Neuron (in vitro differentiated cells): ENCODE measurements around the gene OVCH2.
"Not testable (repeated sequence)": the region's sequence is repeated elsewhere in the genome, so short reads cannot be mapped to it uniquely, and the experiment has no call there.

Experiments used
- H2AFZ ChIP-seq: one replicate; pipeline ENCODE4 v1.6.1; 2013; ENCODE audit warnings: low read depth, mild to moderate bottlenecking, inconsistent platforms, low read length, moderate library complexity
- H3K27me3 ChIP-seq: one replicate; pipeline ENCODE4 v1.6.1; 2013; ENCODE audit warnings: low read length; ENCODE audit not compliant: insufficient read depth
- H3K36me3 ChIP-seq: one replicate; pipeline ENCODE4 v1.6.1; 2013; ENCODE audit warnings: low read length; ENCODE audit not compliant: insufficient read depth
- H3K4me1 ChIP-seq: one replicate; pipeline ENCODE4 v1.6.1; 2013; ENCODE audit warnings: low read length; ENCODE audit not compliant: insufficient read depth
- H3K4me3 ChIP-seq: 2 replicates; pipeline ENCODE4 v1.5.1; 2013; ENCODE audit warnings: mild to moderate bottlenecking, low read length, moderate library complexity
- H3K9me3 ChIP-seq: one replicate; pipeline ENCODE4 v1.6.1; 2013; ENCODE audit warnings: low read length

Gene OVCH2

GRCh38 chr11:7706377-7706776 lies at the start of gene OVCH2:
OVCH2 (minus strand) TSS chr11:7706477; CDS start chr11:7706394, 83 bp downstream.
- Histone ChIP-seq H3K27me3 (no peaks in the 10 kb centered on the region), H3K4me3 (no peak within 1 kb of the TSS), H3K4me1 (no peaks in the 10 kb centered on the region), H3K36me3 (no peaks in the 10 kb centered on the region), H2AFZ (no peak within 1 kb of the TSS), H3K9me3 (no peaks in the 10 kb centered on the region)

GRCh38 chr11:7749456-7749855 lies 43.2 kb upstream of the OVCH2 start:
- no peaks in the 10 kb centered on the region for H3K27me3 ChIP-seq
- no peak overlapping the region for H3K4me3 ChIP-seq
- H3K4me1 ChIP-seq = no peaks in the 10 kb centered on the region
- H3K9me3 ChIP-seq = no peaks in the 10 kb centered on the region
- no peaks in the 10 kb centered on the region for H3K36me3 ChIP-seq
- no peak overlapping the region for H2AFZ ChIP-seq

GRCh38 chr11:7734767-7735166 lies 28.5 kb upstream of the OVCH2 start:
- not testable (repeated sequence) for H3K9me3 ChIP-seq, H3K4me3 ChIP-seq, H2AFZ ChIP-seq, H3K36me3 ChIP-seq, H3K4me1 ChIP-seq, H3K27me3 ChIP-seq

- Histone ChIP-seq H3K36me3 (no peaks in the 10 kb centered on the region), H2AFZ (no peak overlapping the region), H3K4me3 (no peak overlapping the region), H3K9me3 (no peaks in the 10 kb centered on the region), H3K4me1 (no peaks in the 10 kb centered on the region), H3K27me3 (no peaks in the 10 kb centered on the region)
Observed at GRCh38 chr11:7714786-7715185, 8.5 kb upstream of the OVCH2 start.

- H3K4me1 ChIP-seq = no peaks in the 10 kb centered on the region
- no peaks in the 10 kb centered on the region for H3K27me3 ChIP-seq
- H3K36me3 ChIP-seq = no peaks in the 10 kb centered on the region
- H3K4me3 ChIP-seq = no peak overlapping the region
- no peak overlapping the region for H2AFZ ChIP-seq
- no peaks in the 10 kb centered on the region for H3K9me3 ChIP-seq
Observed at GRCh38 chr11:7703740-7704139, 2.5 kb downstream of the OVCH2 start.

GRCh38 chr11:7696424-7696823 lies 9.9 kb downstream of the OVCH2 start:
- Histone ChIP-seq H3K4me3 (no peak overlapping the region), H3K4me1 (no peaks in the 10 kb centered on the region), H3K36me3 (no peaks in the 10 kb centered on the region), H3K27me3 (peaks cover 3% of the 10 kb centered on the region), H2AFZ (no peak overlapping the region), H3K9me3 (no peaks in the 10 kb centered on the region)

- Histone ChIP-seq H2AFZ (no peak overlapping the region), H3K4me1 (no peaks in the 10 kb centered on the region), H3K4me3 (no peak overlapping the region), H3K27me3 (peaks cover 3% of the 10 kb centered on the region), H3K9me3 (no peaks in the 10 kb centered on the region), H3K36me3 (no peaks in the 10 kb centered on the region)
Observed at GRCh38 chr11:7694235-7694634, 12.0 kb downstream of the OVCH2 start.

GRCh38 chr11:7692426-7692825 lies 13.9 kb downstream of the OVCH2 start:
- H3K4me3 ChIP-seq = no peak overlapping the region
- H3K36me3 ChIP-seq = no peaks in the 10 kb centered on the region
- H3K4me1 ChIP-seq = no peaks in the 10 kb centered on the region
- H3K27me3 ChIP-seq = no peaks in the 10 kb centered on the region
- H2AFZ ChIP-seq = no peak overlapping the region
- H3K9me3 ChIP-seq = no peaks in the 10 kb centered on the region

- Histone ChIP-seq H2AFZ (no peak overlapping the region), H3K4me1 (no peaks in the 10 kb centered on the region), H3K36me3 (no peaks in the 10 kb centered on the region), H3K27me3 (no peaks in the 10 kb centered on the region), H3K9me3 (no peaks in the 10 kb centered on the region), H3K4me3 (no peak overlapping the region)
Observed at GRCh38 chr11:7691759-7692350, 14.4 kb downstream of the OVCH2 start.

- Histone ChIP-seq H3K9me3 (no peaks in the 10 kb centered on the region), H3K36me3 (no peaks in the 10 kb centered on the region), H3K27me3 (no peaks in the 10 kb centered on the region)
Observed at GRCh38 chr11:7690648-7691047, 15.6 kb downstream of the OVCH2 start.

GRCh38 chr11:7689239-7689638 lies 17.0 kb downstream of the OVCH2 start:
- Histone ChIP-seq H3K27me3 (no peaks in the 10 kb centered on the region), H3K9me3 (no peaks in the 10 kb centered on the region), H2AFZ (no peak overlapping the region), H3K4me1 (no peaks in the 10 kb centered on the region), H3K4me3 (no peak overlapping the region), H3K36me3 (no peaks in the 10 kb centered on the region)

More at GRCh38 chr11:7690648-7691047, 15.6 kb downstream of the OVCH2 start:
- Histone ChIP-seq H3K4me3 (no peak overlapping the region), H3K4me1 (no peaks in the 10 kb centered on the region), H2AFZ (no peak overlapping the region)

- no peaks in the 10 kb centered on the region for H3K4me1 ChIP-seq
- H3K9me3 ChIP-seq = no peaks in the 10 kb centered on the region
- H3K36me3 ChIP-seq = no peaks in the 10 kb centered on the region
- H2AFZ ChIP-seq = no peak overlapping the region
- no peaks in the 10 kb centered on the region for H3K27me3 ChIP-seq
- H3K4me3 ChIP-seq = no peak overlapping the region
Observed at GRCh38 chr11:7688238-7688826, 17.9 kb downstream of the OVCH2 start.

GRCh38 chr11:7687386-7687785 lies 18.9 kb downstream of the OVCH2 start:
- Histone ChIP-seq H3K4me1 (no peaks in the 10 kb centered on the region), H3K9me3 (no peaks in the 10 kb centered on the region), H3K27me3 (no peaks in the 10 kb centered on the region), H2AFZ (no peak overlapping the region), H3K36me3 (no peaks in the 10 kb centered on the region), H3K4me3 (no peak overlapping the region)

GRCh38 chr11:7686761-7687160 lies 19.5 kb downstream of the OVCH2 start:
- no peak overlapping the region for H3K4me3 ChIP-seq
- H3K4me1 ChIP-seq = no peaks in the 10 kb centered on the region
- H3K27me3 ChIP-seq = no peaks in the 10 kb centered on the region
- H2AFZ ChIP-seq = no peak overlapping the region
- no peaks in the 10 kb centered on the region for H3K9me3 ChIP-seq
- no peaks in the 10 kb centered on the region for H3K36me3 ChIP-seq
